GM12878 (cell line): ENCODE results near the gene TSLP.

Source experiments
- BACH1 ChIP-seq: fragments of 450-650 bp; IDR thresholded peaks from 2 replicates; pipeline ENCODE4 v1.6.1; 2017; ENCODE audit warnings: mild to moderate bottlenecking, borderline replicate concordance
- EZH2 ChIP-seq: IDR thresholded peaks from 2 replicates; pipeline ENCODE4 v1.6.1; 2012; ENCODE audit warnings: low read depth, mild to moderate bottlenecking, control low read depth, inconsistent platforms, low read length, borderline replicate concordance; ENCODE audit not compliant: control insufficient read depth
- HDAC2 ChIP-seq: fragments of 200-600 bp; sonication (generic); IDR thresholded peaks from 2 replicates; pipeline ENCODE4 v1.6.1; 2017
- HDAC6 ChIP-seq: fragments of 200-600 bp; sonication (generic); IDR thresholded peaks from one replicate; pipeline ENCODE4 v1.8.0; 2017; ENCODE audit warnings: antibody characterized with exemption; ENCODE audit not compliant: unreplicated experiment
- JUND ChIP-seq: IDR thresholded peaks from 2 replicates; pipeline ENCODE4 v1.6.1; 2012; ENCODE audit warnings: low read depth, mild to moderate bottlenecking, low read length, improper control_type of control experiment, moderate library complexity
- POLR2AphosphoS2 ChIP-seq: IDR thresholded peaks from 2 replicates; pipeline ENCODE4 v1.6.1; 2011; ENCODE audit warnings: low read depth, mild to moderate bottlenecking, low read length, improper control_type of control experiment, moderate library complexity
- POLR2AphosphoS5 ChIP-seq: IDR thresholded peaks from 2 replicates; pipeline ENCODE4 v1.6.1; 2011; ENCODE audit warnings: mild to moderate bottlenecking, low read length, inconsistent platforms
- RAD21 ChIP-seq: IDR thresholded peaks from 2 replicates; pipeline ENCODE4 v1.6.1; 2011; ENCODE audit warnings: mild to moderate bottlenecking, low read depth, low read length, moderate library complexity; ENCODE audit not compliant: insufficient read depth
- TF ChIP-seq, protein P1 (sequence below), 3 experiments: IDR thresholded peaks in 2 of 3; conservative IDR thresholded peaks in 1 of 3; 2 replicates each; pipeline ENCODE4 v1.5.1; 2011; ENCODE audit warnings: low read depth in 3 of 3, low read length in 3 of 3, mild to moderate bottlenecking in 3 of 3, control low read depth in 2 of 3, moderate library complexity in 2 of 3, inconsistent platforms in 1 of 3, mixed read lengths in 1 of 3; ENCODE audit not compliant: control insufficient read depth in 2 of 3, insufficient read depth in 1 of 3; ENCODE audit errors: extremely low read depth in 1 of 3
- TF ChIP-seq, protein P2 (sequence below): IDR thresholded peaks from 2 replicates; pipeline ENCODE4 v1.6.1; 2012; ENCODE audit warnings: low read length, inconsistent platforms

DNA sequence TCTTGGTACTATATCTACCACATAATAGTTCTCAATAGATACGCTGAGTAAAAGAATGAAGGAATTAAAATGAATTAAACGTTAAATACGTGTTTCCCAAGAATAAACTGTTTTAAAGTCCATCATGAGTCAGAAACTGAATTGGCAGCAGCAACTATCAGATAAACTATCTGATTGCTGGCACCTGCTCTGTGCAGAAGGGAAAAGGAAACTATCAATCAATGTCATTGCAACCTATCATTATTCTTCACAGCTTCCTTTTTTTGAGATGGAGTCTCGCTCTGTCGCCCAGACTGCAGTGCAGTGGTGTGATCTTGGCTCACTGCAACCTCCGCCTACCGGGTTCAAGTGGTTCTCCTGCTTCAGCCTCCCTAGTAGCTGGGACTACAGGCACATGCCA, 11.8 kb downstream of the TSLP start:
- TF ChIP-seq, protein P1, sequence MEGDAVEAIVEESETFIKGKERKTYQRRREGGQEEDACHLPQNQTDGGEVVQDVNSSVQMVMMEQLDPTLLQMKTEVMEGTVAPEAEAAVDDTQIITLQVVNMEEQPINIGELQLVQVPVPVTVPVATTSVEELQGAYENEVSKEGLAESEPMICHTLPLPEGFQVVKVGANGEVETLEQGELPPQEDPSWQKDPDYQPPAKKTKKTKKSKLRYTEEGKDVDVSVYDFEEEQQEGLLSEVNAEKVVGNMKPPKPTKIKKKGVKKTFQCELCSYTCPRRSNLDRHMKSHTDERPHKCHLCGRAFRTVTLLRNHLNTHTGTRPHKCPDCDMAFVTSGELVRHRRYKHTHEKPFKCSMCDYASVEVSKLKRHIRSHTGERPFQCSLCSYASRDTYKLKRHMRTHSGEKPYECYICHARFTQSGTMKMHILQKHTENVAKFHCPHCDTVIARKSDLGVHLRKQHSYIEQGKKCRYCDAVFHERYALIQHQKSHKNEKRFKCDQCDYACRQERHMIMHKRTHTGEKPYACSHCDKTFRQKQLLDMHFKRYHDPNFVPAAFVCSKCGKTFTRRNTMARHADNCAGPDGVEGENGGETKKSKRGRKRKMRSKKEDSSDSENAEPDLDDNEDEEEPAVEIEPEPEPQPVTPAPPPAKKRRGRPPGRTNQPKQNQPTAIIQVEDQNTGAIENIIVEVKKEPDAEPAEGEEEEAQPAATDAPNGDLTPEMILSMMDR (IDR thresholded peaks at IDR 0.05 in 2 of 3, conservative IDR thresholded peaks at IDR 0.05 in 1 of 3; ENCODE audit: control insufficient read depth in 2 of 3, extremely low read depth in 1 of 3, insufficient read depth in 1 of 3, low read depth in 3 of 3, low read length in 3 of 3): no peak
- TF ChIP-seq HDAC2 (no peak), POLR2AphosphoS2 (no peak), RAD21 (no peak), EZH2 (no peak), HDAC6 (no peak), POLR2AphosphoS5 (no peak), BACH1 (no peak), JUND (no peak)
- TF ChIP-seq, protein P2, sequence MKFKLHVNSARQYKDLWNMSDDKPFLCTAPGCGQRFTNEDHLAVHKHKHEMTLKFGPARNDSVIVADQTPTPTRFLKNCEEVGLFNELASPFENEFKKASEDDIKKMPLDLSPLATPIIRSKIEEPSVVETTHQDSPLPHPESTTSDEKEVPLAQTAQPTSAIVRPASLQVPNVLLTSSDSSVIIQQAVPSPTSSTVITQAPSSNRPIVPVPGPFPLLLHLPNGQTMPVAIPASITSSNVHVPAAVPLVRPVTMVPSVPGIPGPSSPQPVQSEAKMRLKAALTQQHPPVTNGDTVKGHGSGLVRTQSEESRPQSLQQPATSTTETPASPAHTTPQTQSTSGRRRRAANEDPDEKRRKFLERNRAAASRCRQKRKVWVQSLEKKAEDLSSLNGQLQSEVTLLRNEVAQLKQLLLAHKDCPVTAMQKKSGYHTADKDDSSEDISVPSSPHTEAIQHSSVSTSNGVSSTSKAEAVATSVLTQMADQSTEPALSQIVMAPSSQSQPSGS: no peak
